CD8-positive, alpha-beta memory T cell (primary cell): Measurements from ENCODE around the gene ZGLP1. TPM values are rescaled to one million over a fixed set of nuclear protein-coding genes. Genes with fewer than 3 reads are reported as not detected.

Experiments used
- CTCF ChIA-PET: fragments of 350-600 bp; sonication (Branson Sonifier 250); formaldehyde crosslinking; loops from one replicate; lab custom pipeline; 2021; ENCODE audit warnings: antibody characterized with exemption; lab: Charles Lee
- POLR2A ChIA-PET: fragments of 350-600 bp; sonication (Branson Sonifier 250); formaldehyde crosslinking; loops from one replicate; lab custom pipeline; 2021; ENCODE audit warnings: antibody characterized with exemption; lab: Charles Lee
- DNase-seq, 5 donors: peaks; one replicate each; pipeline versions ENCODE4 v3.0.0 to v3.0.0-alpha.2; 2020 to 2022; ENCODE audit warnings: mixed read lengths in 1 of 5
- H3K27ac ChIP-seq: one replicate; pipeline ENCODE4 v1.7.0; 2013; ENCODE audit warnings: low read depth, mild to moderate bottlenecking, low read length, moderate library complexity
- H3K27me3 ChIP-seq: 2 replicates; pipeline ENCODE4 v1.7.0; 2013; ENCODE audit warnings: low read length, mild to moderate bottlenecking; ENCODE audit not compliant: insufficient read depth, poor library complexity, severe bottlenecking
- H3K36me3 ChIP-seq: 2 replicates; pipeline ENCODE4 v1.7.0; 2013; ENCODE audit warnings: mild to moderate bottlenecking, low read length, moderate library complexity; ENCODE audit not compliant: insufficient read depth
- H3K4me1 ChIP-seq: 2 replicates; pipeline ENCODE4 v1.7.0; 2013; ENCODE audit warnings: mild to moderate bottlenecking, low read length, moderate library complexity; ENCODE audit not compliant: insufficient read depth
- H3K4me3 ChIP-seq: 2 replicates; pipeline ENCODE4 v1.7.0; 2013; ENCODE audit warnings: mild to moderate bottlenecking, low read length
- H3K9me3 ChIP-seq: 2 replicates; pipeline ENCODE4 v1.7.0; 2013; ENCODE audit warnings: mild to moderate bottlenecking, low read length
- H3K27ac Mint-ChIP-seq, 8 donors: one replicate each; pipeline ENCODE4 v1.8.0; 2020 to 2021; ENCODE audit warnings: mixed read lengths in 8 of 8, mild to moderate bottlenecking in 6 of 8, inconsistent platforms in 3 of 8, moderate library complexity in 3 of 8
- H3K27me3 Mint-ChIP-seq, 2 donors: one replicate each; pipeline ENCODE4 v1.8.0; 2020 to 2021; ENCODE audit warnings: mixed read lengths in 2 of 2, mild to moderate bottlenecking in 1 of 2, moderate library complexity in 1 of 2
- H3K36me3 Mint-ChIP-seq, 3 donors: one replicate each; pipeline ENCODE4 v1.8.0; 2020 to 2021; ENCODE audit warnings: mixed read lengths in 3 of 3, inconsistent platforms in 1 of 3, mild to moderate bottlenecking in 1 of 3
- H3K4me1 Mint-ChIP-seq, 3 donors: one replicate each; pipeline ENCODE4 v1.8.0; 2020 to 2021; ENCODE audit warnings: mixed read lengths in 3 of 3, inconsistent platforms in 1 of 3, mild to moderate bottlenecking in 1 of 3
- H3K4me3 Mint-ChIP-seq, 7 donors: one replicate each; pipeline ENCODE4 v1.8.0; 2020 to 2021; ENCODE audit warnings: mixed read lengths in 7 of 7, mild to moderate bottlenecking in 6 of 7, moderate library complexity in 4 of 7, inconsistent platforms in 2 of 7
- H3K9me3 Mint-ChIP-seq, 5 donors: one replicate each; pipeline ENCODE4 v1.8.0; 2020 to 2022; ENCODE audit warnings: mixed read lengths in 5 of 5, mild to moderate bottlenecking in 3 of 5, moderate library complexity in 2 of 5, inconsistent platforms in 1 of 5
- polyA plus RNA-seq: library from polyadenylated mRNA; unstranded; fragments of 300-500 nt; fragmentation: Illumina TruSeq; gene quantifications from one replicate; pipeline ENCODE4 v1.2.3, GENCODE V29; 2021
- total RNA-seq, 2 experiments: library from RNA; stranded (reverse); gene quantifications; one replicate each; pipeline ENCODE4 v1.2.3, GENCODE V29; 2021

Gene ZGLP1
- total and polyA plus RNA-seq, 3 experiments from 2014 or later, result 0.56 to 7.3 (median 5.6) TPM

- Mint-ChIP-seq H3K4me3 (peak overlapping the region; percentile 76 to 93 (median 83)), H3K4me1 (peaks cover 61 to 79% (median 65%) of the 10 kb centered on the region in 3 donors), H3K27ac (peak overlapping the region in 6 of 8 donors; percentile 27 to 88 (median 52)), H3K9me3 (no peaks in the 10 kb centered on the region), H3K27me3 (peaks cover 61 to 62% of the 10 kb centered on the region in 2 donors), H3K36me3 (peaks cover 0 to under 1% (median 0%) of the 10 kb centered on the region in 3 donors)
- Histone ChIP-seq H3K9me3 (no peaks in the 10 kb centered on the region), H3K36me3 (no peaks in the 10 kb centered on the region), H3K4me1 (peaks cover 82% of the 10 kb centered on the region), H3K27ac (peak overlapping the region; percentile 69), H3K27me3 (peaks cover 63% of the 10 kb centered on the region), H3K4me3 (peak overlapping the region; percentile 62)
- POLR2A ChIA-PET, result interaction anchor here (0.6 to 7.6 kb wide), 4 partner anchors 11 to 427 kb away, joined by 3 to 47 read pairs (median 4); partner anchors contain the start of gene ICAM1
- DNase-seq, result no peak
- CTCF ChIA-PET, result interaction anchor here (1.2 to 8.0 kb wide), 9 partner anchors 11 to 132 kb away, joined by 3 to 71 read pairs (median 5); partner anchors contain the start of genes ICAM1 and RAVER1
Observed at GRCh38 chr19:10291554-10292205, 17.9 kb downstream of the ZGLP1 start.

GRCh38 chr19:10290876-10291553 lies 18.6 kb downstream of the ZGLP1 start:
- H3K27ac Mint-ChIP-seq, result peak overlapping the region in 4 of 8 donors; percentile 29 to 88 (median 45)
- peak; percentile 29 to 71 (median 42) for DNase-seq
- peak overlapping the region; percentile 69 for H3K27ac ChIP-seq
- H3K36me3 ChIP-seq, result no peaks in the 10 kb centered on the region
- CTCF ChIA-PET, result interaction anchor here (1.2 to 8.0 kb wide), 9 partner anchors 11 to 133 kb away, joined by 3 to 71 read pairs (median 5); partner anchors contain the start of genes ICAM1 and RAVER1
- H3K9me3 ChIP-seq, result no peaks in the 10 kb centered on the region
- POLR2A ChIA-PET, result interaction anchor here (0.6 to 7.6 kb wide), 5 partner anchors 11 to 427 kb away, joined by 3 to 47 read pairs (median 3); partner anchors contain the start of gene ICAM1
- peak overlapping the region; percentile 76 to 93 (median 83) for H3K4me3 Mint-ChIP-seq
- H3K36me3 Mint-ChIP-seq, result peaks cover 0 to 6% (median under 1%) of the 10 kb centered on the region in 3 donors
- no peaks in the 10 kb centered on the region for H3K9me3 Mint-ChIP-seq
- H3K4me3 ChIP-seq, result peak overlapping the region; percentile 62
- H3K4me1 Mint-ChIP-seq, result peaks cover 66 to 86% (median 72%) of the 10 kb centered on the region in 3 donors
- peaks cover 63% of the 10 kb centered on the region for H3K27me3 ChIP-seq
- peaks cover 87% of the 10 kb centered on the region for H3K4me1 ChIP-seq
- peaks cover 61 to 62% of the 10 kb centered on the region in 2 donors for H3K27me3 Mint-ChIP-seq

- ChIA-PET POLR2A (interaction anchor here (1.2 to 7.6 kb wide), 3 partner anchors 17 to 43 kb away, joined by 3 to 47 read pairs (median 9); partner anchors contain the start of genes ICAM1 and RAVER1), CTCF (interaction anchor here (1.2 to 8.0 kb wide), 3 partner anchors 18 to 98 kb away, joined by 3 to 71 read pairs (median 12); partner anchors contain the start of gene ICAM1)
- H3K27ac Mint-ChIP-seq, result peak overlapping the region in 4 of 8 donors; percentile 29 to 88 (median 69)
- peaks cover 63 to 81% (median 72%) of the 10 kb centered on the region in 3 donors for H3K4me1 Mint-ChIP-seq
- peaks cover 57 to 61% of the 10 kb centered on the region in 2 donors for H3K27me3 Mint-ChIP-seq
- peaks cover 84% of the 10 kb centered on the region for H3K4me1 ChIP-seq
- peak overlapping the region; percentile 69 for H3K27ac ChIP-seq
- H3K27me3 ChIP-seq, result peaks cover 63% of the 10 kb centered on the region
- H3K36me3 ChIP-seq, result peaks cover 2% of the 10 kb centered on the region
- peak overlapping the region; percentile 76 to 93 (median 83) for H3K4me3 Mint-ChIP-seq
- DNase-seq, result no peak
- no peaks in the 10 kb centered on the region for H3K9me3 ChIP-seq
- H3K36me3 Mint-ChIP-seq, result peaks cover 4 to 12% (median 6%) of the 10 kb centered on the region in 3 donors
- H3K9me3 Mint-ChIP-seq, result no peaks in the 10 kb centered on the region
- H3K4me3 ChIP-seq, result peak overlapping the region; percentile 62
Observed at GRCh38 chr19:10290357-10290875, 19.2 kb downstream of the ZGLP1 start.

- Mint-ChIP-seq H3K27ac (peak within 1 kb of the TSS; percentile 10 to 88 (median 66)), H3K36me3 (peaks cover 9 to 17% (median 12%) of the 10 kb centered on the region in 3 donors), H3K9me3 (no peaks in the 10 kb centered on the region), H3K4me3 (peak within 1 kb of the TSS; percentile 76 to 93 (median 83)), H3K4me1 (peaks cover 65 to 76% (median 76%) of the 10 kb centered on the region in 3 donors), H3K27me3 (peaks cover 57 to 58% of the 10 kb centered on the region in 2 donors)
- POLR2A ChIA-PET, result interaction anchor here (0.6 to 7.6 kb wide), 7 partner anchors 16 to 165 kb away, joined by 3 to 47 read pairs (median 4); partner anchors contain the start of genes ICAM1, RAVER1 and TYK2
- Histone ChIP-seq H3K27ac (peak within 1 kb of the TSS; percentile 69), H3K27me3 (peaks cover 59% of the 10 kb centered on the region), H3K4me3 (peak within 1 kb of the TSS; percentile 62), H3K36me3 (peaks cover 8% of the 10 kb centered on the region), H3K9me3 (no peaks in the 10 kb centered on the region), H3K4me1 (peaks cover 80% of the 10 kb centered on the region)
- CTCF ChIA-PET, result interaction anchor here (0.8 to 8.0 kb wide), 6 partner anchors 17 to 135 kb away, joined by 3 to 71 read pairs (median 6); partner anchors contain the start of gene ICAM1
- DNase-seq, result peak in 3 of 5 donors; percentile 27 to 64 (median 29)
Observed at GRCh38 chr19:10289836-10290356, 19.7 kb downstream of the ZGLP1 start, which contains the start of gene ICAM5. ICAM5 (plus strand) TSS chr19:10289952; CDS start chr19:10290044, 92 bp downstream.

GRCh38 chr19:10289167-10289835 lies 20.3 kb downstream of the ZGLP1 start:
- Mint-ChIP-seq H3K4me1 (peaks cover 65 to 76% (median 75%) of the 10 kb centered on the region in 3 donors), H3K27ac (peak overlapping the region in 7 of 8 donors; percentile 42 to 87 (median 74)), H3K36me3 (peaks cover 12 to 23% (median 12%) of the 10 kb centered on the region in 3 donors), H3K9me3 (no peaks in the 10 kb centered on the region), H3K4me3 (peak overlapping the region; percentile 76 to 88 (median 82)), H3K27me3 (peaks cover 53 to 57% of the 10 kb centered on the region in 2 donors)
- Histone ChIP-seq H3K27me3 (peaks cover 53% of the 10 kb centered on the region), H3K9me3 (no peaks in the 10 kb centered on the region), H3K36me3 (peaks cover 10% of the 10 kb centered on the region), H3K4me1 (peaks cover 77% of the 10 kb centered on the region), H3K4me3 (peak overlapping the region; percentile 42), H3K27ac (peak overlapping the region; percentile 69)
- CTCF ChIA-PET, result interaction anchor here (0.8 to 8.0 kb wide), 8 partner anchors 9 to 136 kb away, joined by 3 to 71 read pairs (median 4); partner anchors contain the start of gene ICAM1
- peak; percentile 52 to 78 (median 63) for DNase-seq
- POLR2A ChIA-PET, result interaction anchor here (0.6 to 7.6 kb wide), 7 partner anchors 16 to 164 kb away, joined by 3 to 47 read pairs (median 4); partner anchors contain the start of genes ICAM1, RAVER1 and TYK2

- DNase-seq, result no peak
- ChIA-PET POLR2A (interaction anchor here (0.8 to 7.6 kb wide), 5 partner anchors 15 to 92 kb away, joined by 3 to 47 read pairs (median 5); partner anchors contain the start of genes ICAM1, RAVER1 and TYK2), CTCF (interaction anchor here (0.8 to 8.0 kb wide), 8 partner anchors 8 to 137 kb away, joined by 3 to 71 read pairs (median 4); partner anchors contain the start of gene ICAM1)
- Mint-ChIP-seq H3K36me3 (peaks cover 12 to 29% (median 12%) of the 10 kb centered on the region in 3 donors), H3K9me3 (no peaks in the 10 kb centered on the region), H3K4me1 (peaks cover 65 to 76% (median 74%) of the 10 kb centered on the region in 3 donors), H3K27me3 (peaks cover 48 to 56% of the 10 kb centered on the region in 2 donors), H3K4me3 (peak overlapping the region; percentile 76 to 88 (median 82)), H3K27ac (peak overlapping the region; percentile 10 to 87 (median 66))
- H3K36me3 ChIP-seq, result peaks cover 10% of the 10 kb centered on the region
- H3K4me3 ChIP-seq, result peak overlapping the region; percentile 42
- H3K27ac ChIP-seq, result peak overlapping the region; percentile 62
- H3K9me3 ChIP-seq, result no peaks in the 10 kb centered on the region
- peaks cover 74% of the 10 kb centered on the region for H3K4me1 ChIP-seq
- peaks cover 48% of the 10 kb centered on the region for H3K27me3 ChIP-seq
Observed at GRCh38 chr19:10288662-10289166, 20.9 kb downstream of the ZGLP1 start.
